Bronchus fibroblast of lung (primary cell): ENCODE results near the gene MRPL48. TPM values are rescaled to one million over a fixed set of nuclear protein-coding genes. Genes with fewer than 3 reads are reported as not detected.

Source experiments
- total RNA-seq: library from RNA; depleted of rRNA; stranded (reverse); fragments of >200 nt; gene quantifications from 2 replicates; pipeline ENCODE4 v1.2.3, GENCODE V29; 2015

MRPL48 gene
- 40.7 and 46.4 TPM in 2 replicates for total RNA-seq

DNA sequence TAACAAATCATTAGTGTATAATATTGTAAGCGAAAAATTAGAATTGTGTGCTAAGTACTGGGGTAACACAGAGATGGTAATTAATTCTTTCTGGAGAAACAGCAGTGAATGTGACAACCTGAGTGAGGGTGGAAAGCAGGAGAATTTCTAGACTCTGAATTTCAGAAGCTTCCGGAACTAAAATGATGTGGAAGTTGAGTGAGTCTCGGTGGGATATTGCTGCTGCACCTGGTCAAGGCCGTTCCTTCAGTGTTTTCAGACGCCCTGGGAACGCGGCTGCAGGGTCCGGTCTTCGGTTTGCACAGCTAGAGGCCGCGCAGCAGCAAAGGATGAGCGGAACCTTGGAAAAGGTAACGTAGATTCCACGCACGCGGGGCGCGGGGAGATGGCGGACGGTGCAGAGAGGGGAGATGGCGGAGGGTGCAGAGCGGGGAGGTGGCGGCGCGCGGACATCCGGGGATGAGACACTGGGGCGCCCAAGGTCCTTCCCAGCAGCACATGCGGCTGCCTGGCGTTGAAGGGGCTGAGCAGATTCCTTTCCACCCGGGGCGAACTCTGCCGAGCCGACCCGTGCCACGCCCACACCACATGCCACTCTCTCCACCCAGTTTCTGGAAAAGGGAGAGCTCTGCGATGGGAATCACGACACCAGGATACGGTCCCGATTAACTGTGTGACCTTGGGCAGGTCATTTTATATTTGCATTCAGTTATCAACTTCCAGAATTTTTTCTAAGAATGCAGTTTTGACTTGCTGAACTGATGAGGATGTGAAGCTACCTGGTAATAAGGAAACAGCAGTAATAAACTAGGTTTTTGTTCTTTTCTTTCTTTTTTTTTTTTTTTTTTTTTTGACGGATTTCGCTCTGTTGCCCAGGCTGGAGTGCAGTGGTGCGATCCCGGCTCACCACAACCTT, at the start of gene MRPL48:
MRPL48 (plus strand) TSS at position 232 of the 916 bp plus-strand sequence; CDS start at position 330, 98 bp downstream.

DNA sequence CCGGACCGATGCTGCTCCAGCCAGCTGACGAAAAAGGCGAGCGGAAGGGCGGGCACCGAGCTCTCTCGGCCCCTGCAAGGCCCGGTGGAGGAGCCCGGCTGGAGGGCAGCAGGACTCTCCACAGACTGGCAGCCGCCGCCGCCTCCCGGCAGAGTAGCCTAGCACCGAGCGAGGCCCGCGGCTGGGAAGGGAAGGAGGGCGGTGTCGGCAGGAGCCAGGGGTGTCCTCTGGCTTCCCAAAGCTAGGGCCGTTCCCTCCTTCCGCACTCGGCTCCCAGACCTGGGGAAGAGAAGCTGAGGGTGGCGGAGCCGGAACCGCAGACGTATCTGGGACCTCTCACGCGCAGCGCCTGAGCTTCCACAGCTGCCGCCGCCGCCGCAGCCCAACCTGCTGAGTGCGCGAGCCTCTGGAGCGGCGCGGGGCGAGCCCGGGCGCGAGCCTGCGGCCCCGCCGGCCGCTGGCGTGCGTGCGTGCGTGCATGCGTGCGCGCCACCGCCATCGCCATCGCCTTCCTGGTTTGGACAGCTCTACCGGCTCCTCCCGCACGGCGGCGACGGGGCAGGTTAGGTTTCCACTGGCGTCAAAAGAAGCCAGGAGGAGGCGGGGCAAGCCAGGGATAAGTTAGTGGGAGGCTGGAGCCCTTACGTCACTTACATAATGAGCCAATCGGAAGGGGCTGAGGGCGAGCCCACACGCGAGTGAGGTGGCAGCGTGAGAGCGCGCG, 26.8 kb upstream of the MRPL48 start, which contains the start of gene RAB6A:
RAB6A (minus strand) TSS at position 396 of the 724 bp plus-strand sequence. CDS start 439 bp downstream, outside the sequence.

DNA sequence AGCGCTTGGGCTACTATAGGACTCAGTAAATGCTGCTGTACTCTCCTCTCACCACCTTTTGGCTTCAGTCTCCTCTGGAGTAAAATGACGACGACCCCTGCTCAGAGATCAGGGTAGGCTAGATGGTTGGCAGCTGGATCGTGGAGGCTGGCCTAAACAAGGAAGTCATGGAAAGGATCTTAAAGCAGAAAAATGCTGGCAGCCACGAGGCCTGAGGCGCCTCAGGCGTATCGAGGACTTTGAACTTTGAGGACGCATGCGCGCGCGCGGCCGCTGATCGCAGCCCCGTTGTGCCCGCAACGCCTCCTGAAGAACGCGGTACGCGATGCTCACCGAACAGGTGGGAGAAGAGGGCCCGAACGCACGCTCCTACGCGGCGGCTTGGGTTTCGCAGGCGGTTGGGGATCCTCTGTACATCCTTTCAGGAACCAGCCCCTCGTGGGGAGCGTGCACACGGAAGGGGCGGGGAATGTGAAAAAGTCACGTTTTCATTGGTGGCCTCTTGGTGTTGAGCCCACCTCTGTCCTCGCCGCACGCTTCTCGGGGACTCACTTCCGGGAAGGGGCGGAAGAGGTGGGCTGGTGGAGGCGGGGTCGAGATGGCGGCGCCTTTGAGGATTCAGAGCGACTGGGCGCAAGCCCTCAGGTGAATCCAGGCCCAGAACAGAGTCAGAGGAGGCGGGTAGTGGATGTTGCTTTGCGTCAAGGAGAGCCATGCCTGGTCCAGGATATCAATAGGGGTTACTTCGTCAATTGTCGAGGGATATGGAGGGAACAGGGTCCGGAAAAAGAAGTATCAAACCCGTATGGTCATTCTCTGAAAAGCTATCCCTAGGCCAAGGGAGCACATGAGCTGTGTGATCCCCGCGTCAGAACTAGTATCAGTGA, 89.0 kb downstream of the MRPL48 start, which contains the start of the genes COA4 and PAAF1:
COA4 (minus strand) TSS at position 423 of the 887 bp plus-strand sequence. CDS start 3,468 bp downstream, outside the sequence.
PAAF1 (plus strand) TSS at position 576 of the 887 bp plus-strand sequence; CDS start at position 599, 23 bp downstream.

Other genes with a start within 250 kb of the MRPL48 start
- 13.1 and 16.8 TPM in 2 replicates for gene FAM168A, start 189.8 kb upstream of the MRPL48 start, total RNA-seq
- 0.89 and 1.0 TPM in 2 replicates for gene PLEKHB1, start 141.3 kb upstream of the MRPL48 start, total RNA-seq
- gene RAB6A, start 26.8 kb upstream of the MRPL48 start, total RNA-seq, result 60.5 and 70.6 TPM in 2 replicates
- gene COA4, start 89.0 kb downstream of the MRPL48 start, total RNA-seq, result 135 and 141 TPM in 2 replicates
- gene PAAF1, start 89.1 kb downstream of the MRPL48 start, total RNA-seq, result 9.5 and 11.4 TPM in 2 replicates
- not detected in 2 replicates for gene DNAJB13, start 163.2 kb downstream of the MRPL48 start, total RNA-seq
- gene UCP2, start 195.0 kb downstream of the MRPL48 start, total RNA-seq, result 20.7 and 21.6 TPM in 2 replicates
- gene UCP3, start 221.2 kb downstream of the MRPL48 start, total RNA-seq, result 0.30 and 0.50 TPM in 2 replicates